GM21381 (cell line): Measurements from ENCODE around the gene POU6F2.
"Not testable (repeated sequence)": the region's sequence is repeated elsewhere in the genome, so short reads cannot be mapped to it uniquely, and the experiment has no call there.

Source experiments
- ATAC-seq: cut with Tn5 transposase; IDR thresholded peaks from one replicate; pipeline ENCODE4 v1.9.1; 2021; ENCODE audit warnings: mild to moderate bottlenecking, moderate library complexity; ENCODE audit not compliant: unreplicated experiment

The POU6F2 gene

DNA sequence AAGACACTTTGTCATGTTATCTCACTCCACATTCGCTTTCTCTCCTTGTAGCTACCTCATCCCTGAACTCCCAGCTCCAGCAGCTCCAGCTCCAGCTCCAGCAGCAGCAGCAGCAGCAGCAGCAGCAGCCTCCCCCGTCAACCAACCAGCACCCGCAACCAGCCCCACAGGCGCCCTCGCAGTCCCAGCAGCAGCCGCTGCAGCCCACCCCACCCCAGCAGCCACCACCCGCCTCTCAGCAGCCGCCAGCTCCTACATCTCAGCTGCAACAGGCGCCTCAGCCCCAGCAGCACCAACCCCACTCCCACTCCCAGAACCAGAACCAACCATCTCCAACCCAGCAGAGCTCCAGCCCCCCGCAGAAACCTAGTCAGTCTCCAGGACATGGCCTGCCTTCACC, 361.9 kb downstream of the POU6F2 start:
- no peak for ATAC-seq

DNA sequence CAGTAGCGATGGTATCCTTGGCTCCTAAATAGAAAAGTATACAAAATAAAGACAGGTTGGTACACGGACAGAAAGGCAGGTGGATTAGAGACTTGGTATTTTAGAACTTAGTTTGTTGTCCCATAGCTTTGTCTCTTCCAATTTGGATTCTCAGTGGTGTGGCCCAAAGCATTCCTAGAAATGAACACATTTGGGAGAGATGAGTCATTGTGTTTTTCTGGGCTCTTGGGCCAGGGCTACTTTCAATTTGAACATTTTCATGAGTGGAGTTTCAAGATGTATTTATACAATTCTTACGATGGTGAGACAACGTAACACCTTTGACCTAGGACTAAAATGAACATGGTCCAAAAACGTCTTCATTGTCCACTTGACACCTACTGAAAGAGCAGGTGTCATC, 363.4 kb downstream of the POU6F2 start:
- ATAC-seq = no peak

DNA sequence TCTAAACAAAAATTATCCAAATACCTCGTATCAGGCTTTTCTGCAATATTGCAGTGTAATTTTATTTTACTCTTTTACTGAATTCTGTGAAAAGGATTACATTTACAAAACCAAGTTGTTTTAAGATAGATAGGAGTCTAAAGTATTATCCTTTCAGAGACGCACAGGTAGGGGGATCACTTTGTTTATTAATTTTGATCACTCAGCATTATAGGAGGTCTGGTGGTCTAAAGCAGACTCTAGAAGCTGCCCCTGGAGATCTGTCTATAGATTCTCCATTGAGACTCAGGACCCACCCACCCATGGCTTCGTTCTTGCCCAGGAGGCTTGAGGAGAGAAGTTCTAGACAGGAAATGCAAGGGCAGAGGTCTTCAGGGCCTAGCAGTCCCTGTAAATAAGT, 365.1 kb downstream of the POU6F2 start:
- ATAC-seq = no peak

DNA sequence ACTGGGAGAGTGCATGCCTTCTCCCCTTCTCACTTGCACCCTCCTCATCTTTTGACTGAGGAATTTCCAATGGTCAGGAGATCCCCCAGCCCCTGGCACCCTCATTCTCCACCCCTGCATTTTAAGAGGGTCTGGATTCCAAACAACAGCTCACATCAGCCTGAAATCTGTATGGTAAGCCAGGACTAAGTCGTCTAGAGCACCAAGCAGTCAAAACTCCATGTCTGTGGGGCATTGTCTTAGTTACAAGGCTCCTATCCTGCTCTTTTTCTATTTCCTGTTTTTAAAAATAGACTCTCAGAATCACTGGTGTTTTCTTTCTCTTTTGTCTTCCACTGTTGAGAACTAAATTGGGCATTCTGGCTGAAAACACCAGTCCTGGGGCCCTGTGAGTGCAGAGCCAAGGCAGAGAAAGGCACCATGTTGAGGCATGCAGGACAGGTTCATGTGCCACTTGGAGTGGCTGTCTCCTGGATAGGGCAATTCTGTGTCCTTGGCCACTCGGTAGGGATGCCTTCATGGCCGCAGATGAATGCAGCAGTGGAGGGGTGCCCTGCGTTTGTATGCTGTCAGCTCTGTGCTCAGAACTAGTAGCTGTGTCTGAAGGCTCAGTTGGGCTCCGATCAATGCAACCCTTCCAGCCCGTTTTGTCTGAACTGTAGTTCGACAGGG, 371.9 kb downstream of the POU6F2 start:
- no peak for ATAC-seq

DNA sequence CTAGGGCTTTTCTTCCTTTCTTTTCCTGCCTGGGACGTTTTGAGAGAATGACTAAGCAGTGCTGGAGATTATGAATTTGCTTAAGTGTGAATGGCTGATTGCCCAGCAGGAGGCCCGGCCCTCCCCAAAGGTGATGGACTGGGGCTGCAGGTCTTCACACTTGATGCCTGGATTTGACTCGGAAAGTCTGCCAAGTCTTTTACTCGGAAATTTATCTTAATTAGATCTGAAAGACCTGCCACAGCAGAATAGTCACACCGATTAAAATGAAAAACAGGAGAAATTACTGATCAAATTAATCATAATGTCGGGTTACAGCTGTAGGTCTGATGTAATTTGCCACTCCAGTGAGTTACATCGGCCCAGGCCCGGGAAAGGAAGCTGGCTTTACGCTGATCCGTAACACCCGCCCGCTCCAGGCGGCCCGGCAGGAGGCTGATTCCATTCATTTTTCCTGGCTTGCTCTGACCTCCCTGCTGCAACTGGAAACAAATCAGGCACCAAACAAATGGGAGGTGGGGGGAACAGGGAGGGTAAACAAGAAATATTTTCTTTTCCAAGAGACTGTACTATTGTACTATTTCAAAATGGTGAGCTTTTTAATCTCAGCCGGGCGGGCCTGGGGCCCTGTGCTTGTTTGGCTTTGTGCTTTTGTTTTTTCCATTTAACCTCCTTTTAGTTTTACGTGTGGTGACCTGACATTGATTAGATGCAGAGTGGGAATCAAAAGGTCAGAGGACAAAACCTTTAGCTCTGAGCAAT, 376.1 kb downstream of the POU6F2 start:
- ATAC-seq = no peak

DNA sequence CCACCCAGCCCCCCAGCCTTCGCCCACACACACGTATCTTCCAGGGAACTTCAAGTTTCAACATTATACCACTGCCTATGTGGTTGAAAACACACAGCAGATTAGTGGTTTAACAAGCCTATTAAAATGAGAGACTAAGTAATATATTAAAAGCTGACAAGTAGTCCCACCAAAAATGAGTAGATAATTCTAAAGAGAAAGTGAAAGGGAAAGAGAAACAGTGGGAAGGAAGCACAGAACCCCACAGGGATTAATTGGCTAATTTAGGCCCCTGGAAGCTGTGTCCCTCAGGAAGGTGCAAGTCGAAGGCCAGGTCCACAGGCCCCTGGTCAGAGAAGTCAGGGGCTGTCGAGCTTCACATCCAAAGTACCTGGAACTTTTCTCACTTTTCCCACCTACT, 378.0 kb downstream of the POU6F2 start:
- ATAC-seq = no peak

DNA sequence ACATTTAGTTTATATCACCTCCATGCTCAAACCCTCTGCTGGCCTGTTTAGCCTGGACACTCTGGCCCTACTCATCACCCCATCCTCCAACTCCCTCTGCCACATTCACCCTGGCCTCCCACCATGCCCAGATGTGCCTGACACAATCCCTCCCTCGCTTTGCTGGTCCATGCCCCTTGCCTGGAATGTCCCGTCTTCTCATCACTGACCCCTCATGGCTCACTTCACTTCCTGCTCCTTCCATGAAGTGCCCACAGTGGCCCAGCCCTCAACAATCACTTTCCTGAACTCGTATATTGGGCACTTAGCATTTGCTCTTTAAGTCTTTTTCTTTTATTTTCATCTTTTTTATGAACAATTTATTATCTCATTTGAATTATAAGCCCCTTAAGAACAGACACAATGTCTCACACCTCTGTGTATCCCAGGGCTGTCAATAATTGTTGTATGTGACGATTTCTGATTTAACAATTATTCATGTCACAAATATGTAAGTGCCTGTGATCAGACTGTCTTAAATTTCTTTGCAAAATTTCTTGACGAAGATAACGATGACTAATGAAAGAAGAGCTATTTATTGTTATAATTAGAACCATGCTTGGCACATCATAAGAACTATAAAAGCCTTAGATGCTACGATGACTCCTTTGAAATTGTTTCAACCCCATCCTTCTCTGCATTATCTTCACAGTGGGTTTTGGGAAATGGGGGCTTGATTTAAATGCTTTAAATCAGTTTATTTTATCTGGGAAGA, 378.6 kb downstream of the POU6F2 start:
- ATAC-seq = no peak

DNA sequence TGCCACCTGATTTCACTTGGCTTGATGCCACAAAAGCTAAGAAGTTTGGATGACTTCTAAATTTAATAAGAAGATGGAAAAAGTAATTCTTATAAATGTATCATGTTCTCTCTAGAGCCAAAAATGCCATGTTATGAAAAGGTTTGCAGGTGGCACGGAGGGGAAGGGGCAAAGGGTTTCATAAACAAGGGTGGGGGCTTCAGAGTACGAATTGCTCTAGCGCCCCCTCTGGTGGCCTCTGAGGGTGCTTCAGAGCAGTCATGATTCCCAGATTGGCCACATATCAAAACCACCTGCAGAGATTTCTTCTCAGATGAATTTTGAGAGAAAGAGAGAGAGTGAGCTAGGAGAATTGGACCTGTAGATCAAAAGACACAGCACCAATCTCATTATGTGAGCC, 379.9 kb downstream of the POU6F2 start:
- ATAC-seq = no peak

DNA sequence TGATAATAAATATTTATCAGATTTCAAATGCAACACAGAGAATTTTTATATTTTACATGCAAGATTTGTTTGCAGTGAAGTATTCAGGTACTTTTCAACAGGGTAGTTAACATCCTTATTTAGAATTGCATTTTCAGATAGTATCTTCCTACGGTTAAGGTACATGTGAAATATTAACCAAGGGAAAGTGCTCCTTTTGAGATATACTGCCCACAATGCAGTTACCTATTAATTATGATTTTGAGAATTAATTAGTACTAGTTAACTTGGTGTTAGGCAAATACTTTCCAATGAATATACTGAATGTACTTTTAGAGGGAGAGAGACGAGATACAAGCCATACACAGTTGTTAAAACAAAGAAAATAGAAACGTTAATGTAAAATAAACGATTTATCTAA, 382.3 kb downstream of the POU6F2 start:
- ATAC-seq = peak; percentile 73

DNA sequence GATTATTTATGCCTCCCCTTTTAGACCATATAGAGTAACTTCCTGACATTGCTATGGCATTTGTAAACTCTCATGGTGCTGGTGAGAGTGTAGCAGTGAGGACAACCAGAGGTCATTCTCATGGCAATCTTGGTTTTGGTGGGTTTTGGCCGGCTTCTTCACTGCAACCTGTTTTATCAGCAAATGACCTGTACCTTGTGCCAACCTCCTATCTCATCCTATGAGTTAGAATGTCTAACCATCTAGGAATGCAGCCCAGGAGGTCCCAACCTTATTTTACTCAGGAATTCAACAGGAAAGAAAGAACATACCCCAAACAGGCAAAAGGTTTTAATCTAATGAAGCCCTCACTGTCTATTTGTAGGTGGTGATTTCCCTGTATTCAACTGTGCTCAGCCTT, 383.1 kb downstream of the POU6F2 start:
- no peak for ATAC-seq

DNA sequence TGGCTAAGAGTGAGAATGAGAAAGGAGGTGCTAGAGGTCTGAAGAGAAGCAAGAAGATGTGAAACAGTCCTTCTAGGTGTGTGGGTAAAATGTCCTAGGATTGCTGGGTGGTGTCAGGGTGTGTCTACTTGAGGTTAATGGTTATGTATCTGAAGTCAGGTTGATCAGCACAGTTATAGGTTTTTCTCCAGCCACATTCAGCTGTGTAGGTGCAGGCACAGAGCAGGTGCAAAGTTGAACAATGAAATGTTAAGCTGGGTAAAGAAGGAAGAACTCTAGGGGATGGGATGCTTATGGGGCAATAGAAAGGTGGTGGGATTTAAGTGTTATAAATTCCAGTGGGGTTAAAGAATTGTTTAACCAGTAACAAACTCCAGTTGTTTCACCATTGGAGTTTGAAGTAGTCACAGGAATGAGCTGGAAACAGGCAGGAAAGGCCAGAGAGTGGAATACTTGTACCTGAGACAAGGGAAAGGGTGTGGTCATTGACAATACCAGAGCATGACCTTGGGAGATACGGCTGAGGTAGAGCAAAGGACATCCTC, 388.1 kb downstream of the POU6F2 start:
- ATAC-seq = no peak

DNA sequence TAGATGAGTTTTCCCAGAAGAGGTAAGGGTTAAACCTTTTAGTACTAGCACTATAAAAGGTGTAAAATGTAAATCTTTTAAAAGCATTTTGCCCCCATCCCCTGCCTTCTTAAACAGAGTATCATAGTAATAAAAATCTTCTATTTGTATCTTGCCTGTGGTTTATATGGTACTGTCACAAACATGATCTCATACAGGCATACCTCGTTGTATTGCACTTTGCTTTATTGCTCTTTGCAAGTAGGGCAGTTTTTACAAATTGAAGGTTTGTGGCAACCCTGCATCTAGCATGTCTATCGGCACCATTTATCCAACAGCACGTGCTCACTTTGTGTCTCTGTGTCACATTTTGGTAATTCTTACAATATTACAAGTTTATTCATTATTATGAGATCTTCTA, 389.7 kb downstream of the POU6F2 start:
- ATAC-seq = no peak

DNA sequence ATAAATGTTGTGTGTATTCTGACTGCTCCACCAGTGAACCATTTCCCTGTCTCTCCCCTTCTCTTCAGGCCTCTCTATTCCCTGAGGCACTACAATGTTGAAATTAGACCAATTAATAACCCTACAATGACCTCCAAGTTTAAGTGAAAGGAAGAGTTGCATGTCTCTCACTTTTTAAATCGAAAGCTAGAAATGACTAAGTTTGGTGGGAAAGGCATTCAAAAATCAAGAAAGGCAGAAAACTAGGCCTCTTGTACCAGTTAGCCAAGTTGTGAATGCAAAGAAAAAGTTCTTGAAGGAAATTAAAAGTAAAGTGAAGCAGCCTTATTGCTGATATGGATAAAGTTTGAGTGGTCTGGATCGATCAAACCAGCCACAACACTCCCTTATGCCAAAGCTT, 390.2 kb downstream of the POU6F2 start:
- no peak for ATAC-seq

DNA sequence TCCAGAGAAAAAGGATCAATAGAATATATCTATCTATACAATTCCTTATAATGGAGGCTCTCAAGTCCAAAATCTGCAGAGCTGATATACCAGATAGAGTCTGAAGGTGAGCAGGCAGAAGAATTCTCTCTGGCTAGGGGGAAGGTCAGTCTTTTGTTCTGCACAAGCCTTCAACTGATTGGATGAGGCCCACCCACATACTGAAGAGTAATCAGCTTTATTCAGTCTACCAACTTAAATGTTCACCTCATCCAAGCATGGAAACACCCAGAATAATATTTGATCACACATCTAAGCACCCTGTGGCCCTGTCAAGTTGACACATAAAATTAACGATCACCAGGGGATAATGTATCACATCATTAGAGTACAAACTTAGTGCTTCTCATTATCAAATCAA, 394.7 kb downstream of the POU6F2 start:
- ATAC-seq = no peak

DNA sequence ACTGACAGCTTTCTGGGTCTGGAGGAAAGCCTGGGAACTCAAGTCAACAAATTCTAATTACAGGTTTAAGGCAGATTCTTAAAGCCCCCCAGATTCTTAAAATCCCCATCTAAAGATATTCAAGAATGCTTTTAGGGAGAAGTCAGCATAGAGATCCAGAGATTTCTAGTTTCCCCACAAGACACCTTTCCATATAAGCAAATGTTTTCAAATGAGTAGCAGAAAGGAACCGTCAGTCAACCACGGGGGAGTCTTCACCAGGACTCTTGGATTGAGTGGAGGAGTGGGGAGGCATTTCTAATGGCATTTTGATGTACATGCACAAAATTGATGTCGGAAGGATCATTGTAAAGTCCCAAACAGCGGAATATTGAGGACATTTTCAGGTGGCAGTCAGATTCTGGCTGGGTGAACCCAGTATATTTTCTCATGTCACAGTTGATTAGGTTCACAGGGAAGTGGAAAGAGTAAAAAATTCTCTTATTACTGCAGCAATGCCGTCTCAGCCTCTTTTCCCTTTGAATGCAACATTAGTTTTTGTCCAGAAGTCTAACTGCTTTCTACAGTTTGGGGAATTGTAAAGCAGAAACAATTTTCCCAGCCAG, 396.8 kb downstream of the POU6F2 start:
- no peak for ATAC-seq

DNA sequence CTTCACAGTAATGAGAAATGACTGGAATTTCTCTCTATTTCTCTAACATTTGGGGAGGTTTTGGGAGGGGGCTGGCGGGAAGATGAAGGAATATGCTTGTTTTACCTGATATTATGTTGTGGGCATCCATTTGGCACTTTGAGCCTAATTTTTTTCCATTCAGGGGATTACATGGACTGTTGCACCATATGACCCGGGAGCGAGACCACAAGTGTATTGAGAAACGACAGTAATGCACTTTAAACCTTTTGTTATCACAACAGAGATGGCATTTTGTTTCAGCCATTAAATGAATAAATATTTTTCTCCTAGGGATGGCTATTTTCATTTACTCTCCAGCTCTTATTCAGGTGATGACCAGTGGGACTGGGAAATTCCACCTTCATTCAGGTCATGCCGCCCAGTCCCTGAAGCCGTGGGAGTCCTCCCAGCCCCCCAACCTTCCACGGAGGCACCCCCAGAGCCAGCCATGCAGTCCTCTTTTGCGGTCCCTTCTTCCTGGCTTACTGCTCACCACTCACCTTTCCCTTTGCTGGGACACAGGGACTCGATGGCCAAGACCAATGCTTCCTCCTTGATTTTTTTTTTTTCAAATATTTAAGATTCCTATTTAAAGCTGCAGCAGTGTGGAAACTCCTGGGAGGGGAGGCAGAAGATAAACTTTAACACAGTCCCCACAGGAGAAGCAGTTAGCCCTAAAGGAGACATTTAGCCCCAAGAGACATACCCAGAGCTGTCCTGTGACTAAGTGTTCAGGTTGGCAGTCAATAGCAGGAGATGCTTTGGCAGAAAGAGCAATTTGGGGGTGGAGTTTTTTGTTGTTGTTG, 397.6 kb downstream of the POU6F2 start:
- ATAC-seq = no peak

DNA sequence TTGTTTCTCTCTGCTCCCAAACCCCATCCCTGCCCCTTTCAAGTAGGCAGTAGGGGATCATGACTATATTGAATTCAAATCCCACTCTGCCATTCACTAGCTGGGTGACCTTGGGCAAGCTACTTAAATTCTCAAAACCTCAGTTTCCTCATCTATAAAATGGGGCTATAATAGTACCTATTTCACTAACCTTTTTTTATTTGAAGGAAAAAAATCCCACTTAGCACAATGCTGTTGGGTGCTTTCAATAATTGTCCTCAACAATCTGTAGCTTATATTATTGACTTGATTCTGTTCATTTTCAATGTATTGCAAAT, 398.1 kb downstream of the POU6F2 start:
- no peak for ATAC-seq

DNA sequence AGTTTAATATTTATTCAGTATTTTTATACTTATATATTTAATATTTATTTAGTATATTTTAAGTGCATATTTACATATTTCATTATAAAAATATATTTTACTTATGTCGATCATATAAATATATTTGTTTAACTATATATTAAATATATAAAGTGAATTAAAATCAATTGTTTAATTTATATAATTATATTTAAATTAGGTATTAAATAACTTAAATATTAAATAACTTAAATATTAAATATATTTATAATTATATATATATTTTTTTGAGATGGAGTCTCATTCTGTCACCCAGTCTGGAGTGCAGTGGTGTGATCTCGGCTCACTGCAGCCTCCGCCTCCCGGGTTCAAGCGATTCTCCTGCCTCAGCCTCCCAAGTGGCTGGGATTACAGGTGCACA, 399.2 kb downstream of the POU6F2 start:
- not testable (repeated sequence) for ATAC-seq

DNA sequence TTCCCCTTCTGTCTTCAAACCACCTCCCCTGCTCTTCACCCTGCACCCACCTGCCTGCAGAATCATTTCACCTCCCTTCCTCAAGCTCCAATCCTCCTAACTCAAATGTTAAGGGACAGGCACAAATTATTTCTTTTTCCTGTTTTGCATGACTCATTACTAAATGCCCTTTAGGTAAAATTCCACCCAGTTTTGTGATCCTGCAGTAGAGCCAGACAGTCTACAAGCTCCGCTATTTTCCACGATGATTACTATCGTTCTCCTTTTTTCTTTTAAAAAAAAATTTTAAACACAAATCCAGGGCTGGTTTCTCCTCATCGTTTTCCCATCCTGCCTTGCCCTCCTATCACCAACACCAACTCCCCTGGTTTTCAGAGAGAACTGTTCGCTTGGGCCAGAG, 401.7 kb downstream of the POU6F2 start:
- ATAC-seq = no peak

DNA sequence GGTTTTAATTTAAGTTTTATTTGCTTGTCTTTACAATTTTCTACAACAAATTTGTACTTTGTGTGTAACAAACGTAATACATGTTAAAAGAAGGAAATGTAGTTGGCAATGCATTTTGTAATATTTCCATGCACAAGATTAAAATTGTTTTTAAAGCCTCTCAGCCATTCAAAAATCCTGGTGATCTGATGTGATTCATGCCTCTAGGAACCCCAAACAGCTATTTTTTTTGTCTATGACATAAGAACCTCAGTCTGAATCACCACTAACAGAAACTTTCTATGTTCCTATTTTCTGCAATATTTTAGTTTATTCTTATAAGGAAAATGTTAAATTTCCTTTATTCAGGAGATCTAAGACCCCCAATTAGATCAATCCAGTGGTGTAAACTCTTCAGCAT, 405.4 kb downstream of the POU6F2 start:
- no peak for ATAC-seq

DNA sequence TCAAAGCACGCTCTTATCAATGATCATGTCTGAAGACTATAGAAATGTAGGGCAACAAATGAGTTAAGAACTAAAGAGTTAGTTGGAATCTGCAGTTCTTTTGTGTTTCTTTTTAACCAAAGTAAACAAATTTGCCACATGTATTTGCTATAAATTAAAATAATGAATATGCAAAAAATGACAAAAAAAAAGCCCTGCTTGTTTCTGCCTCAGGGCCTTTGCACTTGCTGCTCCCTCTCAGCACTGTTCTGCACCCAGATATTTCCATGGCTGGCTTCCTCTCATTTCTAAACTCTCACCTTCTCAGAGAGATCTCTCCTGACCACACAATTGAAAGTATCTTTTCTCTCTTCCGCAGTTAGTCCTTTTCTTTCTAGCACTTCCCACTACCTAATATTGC, 406.7 kb downstream of the POU6F2 start:
- no peak for ATAC-seq
